ENCODE measurements around the gene CWC15. TPM values are rescaled to one million over a fixed set of nuclear protein-coding genes. Genes with fewer than 3 reads are reported as not detected.

Gene CWC15
- total RNA-seq, 4 donors from 2014 or later, result 11.5 to 67.2 (median 56.9) TPM

DNA sequence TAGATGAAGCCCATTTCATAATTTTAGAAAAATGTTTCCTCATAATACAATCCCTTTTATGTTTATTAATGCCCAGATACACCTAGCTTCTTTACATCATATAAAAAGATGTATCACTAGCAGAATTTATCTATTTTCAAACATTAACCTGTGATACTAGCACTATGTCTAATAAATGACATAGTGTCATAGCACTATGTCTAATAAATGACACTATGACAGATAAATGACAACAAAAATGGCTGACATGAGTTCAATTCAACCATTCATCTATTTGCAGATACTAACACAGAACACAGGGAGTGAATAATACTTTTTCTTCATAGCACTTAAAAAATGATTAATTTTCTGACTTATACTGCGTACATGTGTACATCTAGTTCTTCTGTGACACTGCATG lies 32.3 kb upstream of the CWC15 start:
- H3K27ac ChIP-seq, result no peak overlapping the region
- H3K4me1 ChIP-seq, result no peaks in the 10 kb centered on the region
- no peaks in the 10 kb centered on the region for H3K36me3 ChIP-seq
- intact Hi-C loops (cut with DNase I; ENCODE audit: low total_unique reads), result no loop called here
- H3K27me3 ChIP-seq, result no peaks in the 10 kb centered on the region
- DNase-seq, result no peak
- TF ChIP-seq, protein P1, sequence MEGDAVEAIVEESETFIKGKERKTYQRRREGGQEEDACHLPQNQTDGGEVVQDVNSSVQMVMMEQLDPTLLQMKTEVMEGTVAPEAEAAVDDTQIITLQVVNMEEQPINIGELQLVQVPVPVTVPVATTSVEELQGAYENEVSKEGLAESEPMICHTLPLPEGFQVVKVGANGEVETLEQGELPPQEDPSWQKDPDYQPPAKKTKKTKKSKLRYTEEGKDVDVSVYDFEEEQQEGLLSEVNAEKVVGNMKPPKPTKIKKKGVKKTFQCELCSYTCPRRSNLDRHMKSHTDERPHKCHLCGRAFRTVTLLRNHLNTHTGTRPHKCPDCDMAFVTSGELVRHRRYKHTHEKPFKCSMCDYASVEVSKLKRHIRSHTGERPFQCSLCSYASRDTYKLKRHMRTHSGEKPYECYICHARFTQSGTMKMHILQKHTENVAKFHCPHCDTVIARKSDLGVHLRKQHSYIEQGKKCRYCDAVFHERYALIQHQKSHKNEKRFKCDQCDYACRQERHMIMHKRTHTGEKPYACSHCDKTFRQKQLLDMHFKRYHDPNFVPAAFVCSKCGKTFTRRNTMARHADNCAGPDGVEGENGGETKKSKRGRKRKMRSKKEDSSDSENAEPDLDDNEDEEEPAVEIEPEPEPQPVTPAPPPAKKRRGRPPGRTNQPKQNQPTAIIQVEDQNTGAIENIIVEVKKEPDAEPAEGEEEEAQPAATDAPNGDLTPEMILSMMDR (IDR thresholded peaks at IDR 0.05), result no peak
- no peak for TF ChIP-seq POLR2A (IDR thresholded peaks at IDR 0.05)
- H3K4me3 ChIP-seq, result no peak overlapping the region
- no peaks in the 10 kb centered on the region for H3K9me3 ChIP-seq

DNA sequence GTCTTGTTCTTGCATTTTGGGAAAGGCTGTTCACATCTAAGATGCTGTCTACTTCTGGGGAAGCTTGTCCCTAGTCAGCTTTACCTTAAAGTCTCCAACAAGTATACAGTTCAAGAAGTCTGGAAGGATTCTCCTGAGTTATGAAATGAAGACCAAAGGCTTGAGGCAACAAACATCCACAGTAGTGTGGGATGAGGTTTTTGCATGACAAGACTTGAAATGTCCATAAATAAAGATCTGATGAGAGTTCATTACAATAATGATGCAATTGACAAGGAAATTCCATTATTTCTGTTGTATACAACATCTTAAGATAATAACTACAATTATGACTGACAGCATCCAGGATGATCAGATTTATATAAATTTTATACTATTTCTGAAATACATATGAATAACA lies 30.4 kb upstream of the CWC15 start:
- no peak for DNase-seq
- intact Hi-C loops (cut with DNase I; ENCODE audit: low total_unique reads), result no loop called here
- H3K4me1 ChIP-seq, result no peaks in the 10 kb centered on the region
- H3K4me3 ChIP-seq, result no peak overlapping the region
- TF ChIP-seq, protein P1 (IDR thresholded peaks at IDR 0.05), result no peak
- no peak for TF ChIP-seq POLR2A (IDR thresholded peaks at IDR 0.05)
- H3K27me3 ChIP-seq, result no peaks in the 10 kb centered on the region
- H3K36me3 ChIP-seq, result no peaks in the 10 kb centered on the region
- no peaks in the 10 kb centered on the region for H3K9me3 ChIP-seq
- H3K27ac ChIP-seq, result no peak overlapping the region

DNA sequence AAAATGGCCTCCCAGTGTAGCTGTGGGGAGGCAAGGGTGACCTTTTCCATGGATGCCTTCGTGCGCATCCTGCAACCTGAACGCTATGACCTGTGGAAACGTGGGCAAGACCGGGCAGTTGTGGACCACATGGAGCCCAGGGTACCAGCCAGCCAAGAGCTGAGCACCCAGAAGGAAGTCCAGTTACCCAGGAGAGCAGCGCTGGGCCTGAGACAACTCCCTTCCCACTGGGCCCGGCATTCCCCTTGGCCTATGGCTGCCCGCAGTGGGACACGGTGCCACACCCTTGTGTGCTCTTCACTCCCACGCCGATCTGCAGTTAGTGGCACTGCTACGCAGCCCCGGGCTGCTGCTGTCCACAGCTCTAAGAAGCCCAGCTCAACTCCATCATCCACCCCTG lies 24.9 kb upstream of the CWC15 start:
- H3K9me3 ChIP-seq, result no peaks in the 10 kb centered on the region
- intact Hi-C loops (cut with DNase I; ENCODE audit: low total_unique reads), result no loop called here
- H3K4me3 ChIP-seq, result no peak overlapping the region
- TF ChIP-seq POLR2A (IDR thresholded peaks at IDR 0.05), result no peak
- TF ChIP-seq, protein P1 (IDR thresholded peaks at IDR 0.05), result no peak
- no peaks in the 10 kb centered on the region for H3K36me3 ChIP-seq
- no peak overlapping the region for H3K27ac ChIP-seq
- no peaks in the 10 kb centered on the region for H3K4me1 ChIP-seq
- no peaks in the 10 kb centered on the region for H3K27me3 ChIP-seq
- DNase-seq, result no peak

DNA sequence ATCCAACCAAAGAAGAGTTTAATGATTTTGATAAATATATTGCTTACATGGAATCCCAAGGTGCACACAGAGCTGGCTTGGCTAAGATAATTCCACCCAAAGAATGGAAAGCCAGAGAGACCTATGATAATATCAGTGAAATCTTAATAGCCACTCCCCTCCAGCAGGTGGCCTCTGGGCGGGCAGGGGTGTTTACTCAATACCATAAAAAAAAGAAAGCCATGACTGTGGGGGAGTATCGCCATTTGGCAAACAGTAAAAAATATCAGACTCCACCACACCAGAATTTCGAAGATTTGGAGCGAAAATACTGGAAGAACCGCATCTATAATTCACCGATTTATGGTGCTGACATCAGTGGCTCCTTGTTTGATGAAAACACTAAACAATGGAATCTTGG lies 24.1 kb upstream of the CWC15 start:
- no peaks in the 10 kb centered on the region for H3K9me3 ChIP-seq
- H3K36me3 ChIP-seq, result no peaks in the 10 kb centered on the region
- H3K27me3 ChIP-seq, result no peaks in the 10 kb centered on the region
- intact Hi-C loops (cut with DNase I; ENCODE audit: low total_unique reads), result no loop called here
- TF ChIP-seq, protein P1 (IDR thresholded peaks at IDR 0.05), result no peak
- H3K4me3 ChIP-seq, result no peak overlapping the region
- H3K27ac ChIP-seq, result no peak overlapping the region
- H3K4me1 ChIP-seq, result no peaks in the 10 kb centered on the region
- no peak for DNase-seq

DNA sequence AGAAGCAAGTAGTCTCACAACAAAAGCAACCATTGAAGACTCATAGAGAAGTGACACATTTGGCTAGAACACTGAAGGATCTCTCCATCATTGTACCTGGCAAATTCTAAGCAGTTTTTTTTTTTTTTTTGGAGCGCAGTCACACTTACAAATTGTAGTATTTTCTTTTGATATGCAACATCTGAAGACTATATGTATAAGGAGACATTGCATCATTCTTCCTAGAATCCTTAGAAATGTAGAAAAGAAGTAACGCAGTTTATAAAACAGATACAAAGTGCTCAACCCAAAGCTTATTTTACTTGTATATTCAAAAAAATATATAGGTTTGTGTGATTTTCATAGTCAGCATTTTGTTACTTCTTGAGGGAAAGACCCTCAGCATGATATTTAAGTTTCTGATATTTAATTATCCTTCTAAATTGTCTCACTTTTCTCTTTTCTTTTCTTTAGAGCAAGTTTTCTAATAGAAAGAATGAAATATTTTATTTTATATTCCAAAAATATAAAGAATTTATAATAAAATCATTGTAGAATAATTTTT lies 20.1 kb upstream of the CWC15 start:
- no peak for DNase-seq
- intact Hi-C loops (cut with DNase I; ENCODE audit: low total_unique reads), result no loop called here
- Histone ChIP-seq H3K4me3 (no peak overlapping the region), H3K36me3 (no peaks in the 10 kb centered on the region), H3K27ac (no peak overlapping the region), H3K4me1 (no peaks in the 10 kb centered on the region), H3K9me3 (no peaks in the 10 kb centered on the region), H3K27me3 (no peaks in the 10 kb centered on the region)
- TF ChIP-seq, protein P1 (IDR thresholded peaks at IDR 0.05), result no peak
- no peak for TF ChIP-seq POLR2A (IDR thresholded peaks at IDR 0.05)

Data from uterus (tissue), 4 donors.